ENCODE measurements around the gene SIVA1. TPM values are rescaled to one million over a fixed set of nuclear protein-coding genes. Genes with fewer than 3 reads are reported as not detected.

SIVA1 gene
- total RNA-seq, 1 donor from 2014 or later, result 30.5 TPM

DNA sequence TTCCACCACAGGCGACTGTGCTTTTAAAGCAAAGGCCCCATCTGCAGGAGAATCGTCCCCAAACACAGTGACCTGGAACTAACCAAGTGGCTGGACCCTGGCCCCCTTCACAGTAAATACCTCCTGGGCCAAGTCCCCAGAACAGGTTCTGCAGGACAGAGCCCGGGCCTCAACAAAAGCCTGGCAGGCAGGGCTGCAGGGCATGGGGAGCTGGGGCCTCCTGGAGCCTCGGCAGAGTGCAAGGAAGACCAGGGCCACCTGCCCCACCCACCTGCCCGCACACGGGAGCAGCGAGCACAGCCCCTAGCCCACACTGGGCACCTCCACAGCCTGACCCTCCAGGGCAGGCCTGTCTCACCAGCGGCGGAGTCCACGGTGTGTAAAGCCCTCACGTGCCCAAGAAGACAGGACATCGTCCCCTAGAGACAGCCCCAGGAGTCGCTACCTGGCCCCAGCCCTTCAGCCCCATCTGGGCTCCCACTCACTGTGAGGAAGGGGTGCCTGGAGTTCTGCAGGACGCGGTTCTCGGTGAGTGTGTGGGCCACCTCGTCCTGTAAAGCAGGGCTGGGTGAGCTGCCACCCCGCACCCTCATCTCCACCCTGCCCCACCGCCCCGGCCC lies 21.6 kb downstream of the SIVA1 start:
- no peak for DNase-seq
- Mint-ChIP-seq H3K36me3 (ENCODE audit: unreplicated experiment) (peaks cover 7% of the 10 kb centered on the region), H3K9me3 (ENCODE audit: unreplicated experiment) (peaks cover 15% of the 10 kb centered on the region), H3K27ac (ENCODE audit: unreplicated experiment) (no peak overlapping the region), H3K4me3 (ENCODE audit: unreplicated experiment) (no peak overlapping the region), H3K4me1 (ENCODE audit: low read depth, unreplicated experiment) (peaks cover 9% of the 10 kb centered on the region), H3K27me3 (ENCODE audit: unreplicated experiment) (peaks cover 12% of the 10 kb centered on the region)
- TF ChIP-seq, protein P1, sequence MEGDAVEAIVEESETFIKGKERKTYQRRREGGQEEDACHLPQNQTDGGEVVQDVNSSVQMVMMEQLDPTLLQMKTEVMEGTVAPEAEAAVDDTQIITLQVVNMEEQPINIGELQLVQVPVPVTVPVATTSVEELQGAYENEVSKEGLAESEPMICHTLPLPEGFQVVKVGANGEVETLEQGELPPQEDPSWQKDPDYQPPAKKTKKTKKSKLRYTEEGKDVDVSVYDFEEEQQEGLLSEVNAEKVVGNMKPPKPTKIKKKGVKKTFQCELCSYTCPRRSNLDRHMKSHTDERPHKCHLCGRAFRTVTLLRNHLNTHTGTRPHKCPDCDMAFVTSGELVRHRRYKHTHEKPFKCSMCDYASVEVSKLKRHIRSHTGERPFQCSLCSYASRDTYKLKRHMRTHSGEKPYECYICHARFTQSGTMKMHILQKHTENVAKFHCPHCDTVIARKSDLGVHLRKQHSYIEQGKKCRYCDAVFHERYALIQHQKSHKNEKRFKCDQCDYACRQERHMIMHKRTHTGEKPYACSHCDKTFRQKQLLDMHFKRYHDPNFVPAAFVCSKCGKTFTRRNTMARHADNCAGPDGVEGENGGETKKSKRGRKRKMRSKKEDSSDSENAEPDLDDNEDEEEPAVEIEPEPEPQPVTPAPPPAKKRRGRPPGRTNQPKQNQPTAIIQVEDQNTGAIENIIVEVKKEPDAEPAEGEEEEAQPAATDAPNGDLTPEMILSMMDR (IDR thresholded peaks at IDR 0.05; ENCODE audit: partially characterized antibody, unreplicated experiment), result no peak

DNA sequence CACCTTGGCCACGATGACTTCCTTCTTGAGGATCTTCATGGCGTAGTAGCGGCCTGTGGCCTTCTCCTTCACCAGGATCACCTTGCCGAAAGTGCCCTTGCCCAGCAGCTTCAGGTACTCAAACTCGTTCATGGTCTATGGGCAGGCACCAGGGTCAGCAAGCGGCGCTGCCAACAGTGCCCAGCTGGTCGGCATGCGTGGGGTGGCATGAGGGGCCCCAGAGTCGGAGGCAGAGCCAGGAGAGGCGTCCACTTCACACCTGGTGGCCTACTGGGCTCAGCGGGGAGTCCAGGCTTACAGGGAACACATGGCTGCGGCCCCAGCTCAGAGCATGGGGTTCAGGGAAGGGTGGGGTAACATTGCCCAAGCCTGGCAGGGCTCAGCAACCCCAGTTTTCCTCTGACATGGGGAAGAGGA lies 22.1 kb downstream of the SIVA1 start:
- DNase-seq, result no peak
- TF ChIP-seq, protein P1 (IDR thresholded peaks at IDR 0.05; ENCODE audit: partially characterized antibody, unreplicated experiment), result no peak
- Mint-ChIP-seq H3K27me3 (ENCODE audit: unreplicated experiment) (peaks cover 9% of the 10 kb centered on the region), H3K36me3 (ENCODE audit: unreplicated experiment) (peaks cover 7% of the 10 kb centered on the region), H3K9me3 (ENCODE audit: unreplicated experiment) (peaks cover 17% of the 10 kb centered on the region), H3K4me1 (ENCODE audit: low read depth, unreplicated experiment) (peaks cover 4% of the 10 kb centered on the region), H3K27ac (ENCODE audit: unreplicated experiment) (no peak overlapping the region), H3K4me3 (ENCODE audit: unreplicated experiment) (no peak overlapping the region)

DNA sequence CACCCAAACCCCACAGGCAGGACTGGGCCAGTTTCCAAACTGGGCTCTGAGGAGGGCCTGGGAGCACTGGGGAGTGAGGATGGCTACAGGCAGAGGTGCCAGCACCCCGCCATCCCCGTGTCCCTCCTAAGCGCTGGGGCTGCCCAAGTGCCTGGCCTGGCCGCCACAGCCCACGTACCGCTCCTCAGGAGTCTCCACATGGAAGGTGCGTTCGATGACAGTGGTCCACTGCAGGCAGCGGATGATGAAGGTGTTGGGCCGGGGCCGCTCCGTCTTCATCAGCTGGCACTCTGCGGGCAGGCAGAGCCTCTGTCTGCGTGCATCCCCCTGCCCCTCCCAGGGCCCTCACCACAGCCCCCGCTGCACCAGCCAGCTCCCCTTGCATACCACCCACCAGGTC lies 23.5 kb downstream of the SIVA1 start:
- no peak for DNase-seq
- Mint-ChIP-seq H3K9me3 (ENCODE audit: unreplicated experiment) (peaks cover 12% of the 10 kb centered on the region), H3K4me1 (ENCODE audit: low read depth, unreplicated experiment) (peaks cover 1% of the 10 kb centered on the region), H3K4me3 (ENCODE audit: unreplicated experiment) (no peak overlapping the region), H3K36me3 (ENCODE audit: unreplicated experiment) (no peaks in the 10 kb centered on the region), H3K27ac (ENCODE audit: unreplicated experiment) (no peak overlapping the region), H3K27me3 (ENCODE audit: unreplicated experiment) (peaks cover 9% of the 10 kb centered on the region)
- TF ChIP-seq, protein P1 (IDR thresholded peaks at IDR 0.05; ENCODE audit: partially characterized antibody, unreplicated experiment), result no peak

DNA sequence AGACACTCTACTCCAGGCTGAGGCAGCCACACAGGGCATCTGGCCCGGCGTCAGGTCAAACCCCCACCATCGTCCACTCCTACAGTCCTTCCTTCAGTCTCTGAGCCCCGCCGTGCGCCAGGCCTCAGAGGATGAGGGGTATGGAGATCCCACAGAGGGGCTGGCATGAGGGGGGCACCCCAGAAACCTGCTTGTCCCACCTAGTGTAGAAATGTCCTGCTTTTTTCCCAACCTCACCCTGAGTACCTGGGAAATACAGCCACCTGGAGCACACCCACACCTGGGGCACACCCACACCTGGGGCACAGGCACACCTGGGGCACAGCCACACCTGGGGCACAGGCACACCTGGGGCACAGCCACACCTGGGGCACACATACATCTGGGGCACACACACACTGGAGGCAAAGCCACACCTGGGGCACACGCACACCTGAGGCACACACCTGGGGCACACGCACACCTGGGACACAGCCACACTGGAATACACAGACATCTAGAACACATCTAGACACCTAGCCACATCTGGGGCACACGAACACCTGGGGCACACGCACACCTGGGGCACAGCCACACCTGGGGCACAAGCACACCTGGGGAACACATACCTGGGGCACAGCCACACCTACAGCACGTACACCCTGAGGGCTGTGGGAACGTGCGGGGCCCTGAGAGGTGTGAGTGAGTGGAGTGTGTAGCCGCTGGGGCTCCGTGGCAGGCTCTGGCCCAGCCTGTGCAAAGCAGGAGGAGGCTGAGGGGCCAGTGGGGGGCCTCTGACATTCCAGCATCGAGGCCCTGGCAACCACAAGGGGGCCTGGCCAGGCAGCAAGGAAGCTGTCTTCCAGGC lies 24.2 kb downstream of the SIVA1 start:
- Mint-ChIP-seq H3K4me3 (ENCODE audit: unreplicated experiment) (no peak overlapping the region), H3K4me1 (ENCODE audit: low read depth, unreplicated experiment) (peaks cover 1% of the 10 kb centered on the region), H3K27me3 (ENCODE audit: unreplicated experiment) (peaks cover 9% of the 10 kb centered on the region), H3K9me3 (ENCODE audit: unreplicated experiment) (peaks cover 8% of the 10 kb centered on the region), H3K27ac (ENCODE audit: unreplicated experiment) (peak overlapping the region; percentile 43), H3K36me3 (ENCODE audit: unreplicated experiment) (no peaks in the 10 kb centered on the region)
- TF ChIP-seq, protein P1 (IDR thresholded peaks at IDR 0.05; ENCODE audit: partially characterized antibody, unreplicated experiment), result no peak
- DNase-seq, result no peak

DNA sequence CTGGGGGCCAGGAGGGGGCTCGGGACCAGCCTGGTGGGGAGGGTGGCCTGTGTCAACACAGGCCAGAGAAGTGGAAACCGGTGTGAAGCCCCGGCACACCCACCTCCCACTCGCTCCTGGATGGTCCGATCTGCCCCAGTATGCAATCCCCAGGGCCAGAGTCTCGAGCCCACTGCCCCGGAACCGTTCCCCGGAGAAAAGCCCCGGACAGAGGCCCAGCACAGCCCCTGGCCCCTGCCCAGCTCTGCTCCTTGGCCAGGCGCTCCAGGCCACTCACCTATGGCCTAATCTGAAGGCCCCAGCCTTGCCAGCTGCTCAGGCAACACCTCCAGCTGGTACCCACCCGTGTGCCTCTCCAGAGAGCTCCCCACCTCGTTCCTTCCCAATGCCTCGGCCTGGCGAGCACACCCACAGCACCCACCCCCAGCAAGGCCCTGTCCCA lies 24.9 kb downstream of the SIVA1 start:
- TF ChIP-seq, protein P1 (IDR thresholded peaks at IDR 0.05; ENCODE audit: partially characterized antibody, unreplicated experiment), result no peak
- Mint-ChIP-seq H3K27ac (ENCODE audit: unreplicated experiment) (no peak overlapping the region), H3K4me1 (ENCODE audit: low read depth, unreplicated experiment) (peaks cover 3% of the 10 kb centered on the region), H3K9me3 (ENCODE audit: unreplicated experiment) (peaks cover 8% of the 10 kb centered on the region), H3K36me3 (ENCODE audit: unreplicated experiment) (no peaks in the 10 kb centered on the region), H3K4me3 (ENCODE audit: unreplicated experiment) (no peak overlapping the region), H3K27me3 (ENCODE audit: unreplicated experiment) (peaks cover 9% of the 10 kb centered on the region)
- DNase-seq, result no peak
